ENCODE data around the gene KRTAP4-11.

DNA sequence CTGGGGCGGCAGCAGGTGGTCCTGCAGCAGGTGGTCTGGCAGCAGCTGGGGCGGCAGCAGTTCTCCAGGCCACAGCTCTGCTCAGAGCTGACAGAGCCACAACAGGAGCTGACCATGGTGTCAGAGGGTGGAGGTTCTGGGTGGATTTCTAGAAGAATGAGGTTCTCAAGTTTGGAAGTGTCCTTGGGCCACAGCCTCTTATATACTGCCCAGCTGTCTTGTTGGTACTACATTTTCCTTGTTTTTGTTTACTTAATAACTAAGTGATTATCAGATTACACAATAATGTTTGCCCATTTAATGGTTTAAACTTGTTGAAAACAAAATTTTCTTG lies 31.4 kb upstream of the KRTAP4-11 start, which contains the start of gene KRTAP4-5:
- TF ChIP-seq, protein P1, sequence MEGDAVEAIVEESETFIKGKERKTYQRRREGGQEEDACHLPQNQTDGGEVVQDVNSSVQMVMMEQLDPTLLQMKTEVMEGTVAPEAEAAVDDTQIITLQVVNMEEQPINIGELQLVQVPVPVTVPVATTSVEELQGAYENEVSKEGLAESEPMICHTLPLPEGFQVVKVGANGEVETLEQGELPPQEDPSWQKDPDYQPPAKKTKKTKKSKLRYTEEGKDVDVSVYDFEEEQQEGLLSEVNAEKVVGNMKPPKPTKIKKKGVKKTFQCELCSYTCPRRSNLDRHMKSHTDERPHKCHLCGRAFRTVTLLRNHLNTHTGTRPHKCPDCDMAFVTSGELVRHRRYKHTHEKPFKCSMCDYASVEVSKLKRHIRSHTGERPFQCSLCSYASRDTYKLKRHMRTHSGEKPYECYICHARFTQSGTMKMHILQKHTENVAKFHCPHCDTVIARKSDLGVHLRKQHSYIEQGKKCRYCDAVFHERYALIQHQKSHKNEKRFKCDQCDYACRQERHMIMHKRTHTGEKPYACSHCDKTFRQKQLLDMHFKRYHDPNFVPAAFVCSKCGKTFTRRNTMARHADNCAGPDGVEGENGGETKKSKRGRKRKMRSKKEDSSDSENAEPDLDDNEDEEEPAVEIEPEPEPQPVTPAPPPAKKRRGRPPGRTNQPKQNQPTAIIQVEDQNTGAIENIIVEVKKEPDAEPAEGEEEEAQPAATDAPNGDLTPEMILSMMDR (conservative IDR thresholded peaks at IDR 0.05 in 1 of 2, IDR thresholded peaks at IDR 0.05 in 1 of 2; ENCODE audit: low read depth in 1 of 2, low read length in 2 of 2): no peak
- no peak for TF ChIP-seq EZH2 (IDR thresholded peaks at IDR 0.05; ENCODE audit: low read length, missing control alignments)
